HG03558 (cell line): ENCODE data around the gene IGF1R.

Source experiments
- ATAC-seq: cut with Tn5 transposase; IDR thresholded peaks from one replicate; pipeline ENCODE4 v1.9.1; 2021; ENCODE audit warnings: moderate number of reproducible peaks; ENCODE audit not compliant: unreplicated experiment; ENCODE audit errors: extremely low read depth

Gene IGF1R

GRCh38 chr15:98722209-98722608 lies 73.9 kb downstream of the IGF1R start:
- no peak for ATAC-seq

GRCh38 chr15:98722645-98723044 lies 74.3 kb downstream of the IGF1R start:
- ATAC-seq, result no peak

- ATAC-seq, result no peak
These were observed 74.9 kb downstream of the IGF1R start for GRCh38 chr15:98723195-98723594.

GRCh38 chr15:98724048-98724447 lies 75.7 kb downstream of the IGF1R start:
- no peak for ATAC-seq

GRCh38 chr15:98724494-98724893 lies 76.2 kb downstream of the IGF1R start:
- no peak for ATAC-seq

GRCh38 chr15:98725874-98726273 lies 77.5 kb downstream of the IGF1R start:
- ATAC-seq, result no peak

- ATAC-seq, result no peak
These were observed 79.0 kb downstream of the IGF1R start for GRCh38 chr15:98727115-98728040.

- no peak for ATAC-seq
These were observed 79.9 kb downstream of the IGF1R start for GRCh38 chr15:98728082-98728810.

GRCh38 chr15:98728811-98729160 lies 80.4 kb downstream of the IGF1R start:
- ATAC-seq, result no peak

GRCh38 chr15:98729446-98730042 lies 81.2 kb downstream of the IGF1R start:
- ATAC-seq, result no peak

- no peak for ATAC-seq
These were observed 82.7 kb downstream of the IGF1R start for GRCh38 chr15:98730860-98731711.

- no peak for ATAC-seq
These were observed 83.5 kb downstream of the IGF1R start for GRCh38 chr15:98731712-98732450.

- no peak for ATAC-seq
These were observed 84.8 kb downstream of the IGF1R start for GRCh38 chr15:98733098-98733497.

GRCh38 chr15:98734466-98735199 lies 86.3 kb downstream of the IGF1R start:
- no peak for ATAC-seq

GRCh38 chr15:98735304-98735703 lies 87.0 kb downstream of the IGF1R start:
- no peak for ATAC-seq

- no peak for ATAC-seq
These were observed 87.7 kb downstream of the IGF1R start for GRCh38 chr15:98735895-98736617.

GRCh38 chr15:98737159-98737558 lies 88.8 kb downstream of the IGF1R start:
- no peak for ATAC-seq

- ATAC-seq, result no peak
These were observed 89.4 kb downstream of the IGF1R start for GRCh38 chr15:98737721-98738120.
